HG02759 (cell line): ENCODE measurements around the gene ARFGAP1.
"Not testable (repeated sequence)": the region's sequence is repeated elsewhere in the genome, so short reads cannot be mapped to it uniquely, and the experiment has no call there.

Experiments used
- ATAC-seq: cut with Tn5 transposase; IDR thresholded peaks from one replicate; pipeline ENCODE4 v1.9.1; 2021; ENCODE audit warnings: mild to moderate bottlenecking, moderate library complexity; ENCODE audit not compliant: unreplicated experiment

Gene ARFGAP1

DNA sequence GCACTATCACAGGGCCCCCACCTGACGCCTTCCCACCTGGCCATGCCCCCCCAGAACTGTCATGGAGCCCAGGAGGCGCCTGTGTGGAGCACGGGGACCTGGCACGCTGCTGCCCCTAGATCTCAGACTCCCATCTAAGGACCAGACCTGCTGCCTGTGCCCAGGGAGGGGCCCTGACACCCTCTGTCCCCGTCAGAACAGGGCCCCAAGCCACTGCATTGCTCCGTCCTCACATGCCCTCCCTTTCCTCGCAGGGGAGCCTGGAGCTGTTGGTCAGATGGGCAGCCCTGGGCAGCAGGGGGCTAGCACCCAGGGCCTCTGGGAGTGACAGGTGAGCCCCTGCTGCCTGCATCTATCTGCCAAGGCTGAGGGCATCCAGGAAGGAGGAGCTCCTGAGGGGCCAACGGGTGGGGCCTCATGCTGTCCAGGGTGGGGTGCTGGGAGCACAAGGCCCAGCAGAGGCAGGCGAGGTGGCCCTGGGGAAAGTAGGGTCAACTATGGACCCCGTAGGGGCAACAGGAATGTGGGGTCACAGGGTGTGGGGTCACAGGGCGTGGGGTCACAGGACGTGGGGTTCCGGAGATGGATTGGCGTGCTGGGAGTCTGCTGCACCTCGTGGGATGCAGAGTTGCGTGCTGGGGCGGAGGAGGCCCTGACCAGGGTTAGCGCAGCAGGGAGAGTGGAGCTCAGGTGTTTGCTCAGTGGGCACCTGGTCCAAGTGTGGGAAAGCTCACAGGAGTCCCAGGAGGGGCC, 56.9 kb downstream of the ARFGAP1 start:
- ATAC-seq = no peak

DNA sequence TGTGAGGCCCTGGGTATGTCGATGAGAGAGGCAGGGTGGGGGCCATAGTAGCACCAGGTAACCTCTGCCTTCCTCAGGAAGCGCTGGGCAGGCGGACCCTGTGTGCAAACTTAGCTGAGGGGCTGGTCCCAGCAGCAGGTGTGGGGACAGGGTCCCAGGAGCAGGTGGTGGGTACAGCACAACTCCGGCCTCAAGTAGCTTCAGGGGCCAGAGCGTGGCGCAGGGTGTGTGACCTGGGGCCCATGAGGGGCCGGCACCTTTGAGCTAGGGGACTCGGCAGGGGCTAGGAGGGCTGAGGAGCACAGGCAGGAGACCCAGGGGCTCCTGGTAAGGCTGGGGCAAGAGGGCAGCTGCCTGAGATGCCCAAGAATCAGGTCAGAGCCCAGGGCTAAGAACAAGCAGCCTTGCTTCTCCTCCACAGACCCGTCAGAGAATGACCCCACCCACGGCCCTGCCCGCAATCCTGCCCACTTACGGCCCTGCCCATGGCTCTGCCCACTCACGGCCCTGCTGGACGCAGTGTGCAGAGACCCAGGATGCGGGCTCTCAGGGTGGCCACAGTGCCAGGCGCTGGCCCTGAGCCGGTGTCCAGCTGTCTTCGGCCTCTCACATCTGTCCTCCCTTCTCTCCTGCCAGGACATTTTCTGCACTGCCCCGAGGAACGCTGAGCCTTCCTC, 57.6 kb downstream of the ARFGAP1 start:
- ATAC-seq = no peak

GRCh38 chr20:63330940-63331339, 58.3 kb downstream of the ARFGAP1 start:
- no peak for ATAC-seq

DNA sequence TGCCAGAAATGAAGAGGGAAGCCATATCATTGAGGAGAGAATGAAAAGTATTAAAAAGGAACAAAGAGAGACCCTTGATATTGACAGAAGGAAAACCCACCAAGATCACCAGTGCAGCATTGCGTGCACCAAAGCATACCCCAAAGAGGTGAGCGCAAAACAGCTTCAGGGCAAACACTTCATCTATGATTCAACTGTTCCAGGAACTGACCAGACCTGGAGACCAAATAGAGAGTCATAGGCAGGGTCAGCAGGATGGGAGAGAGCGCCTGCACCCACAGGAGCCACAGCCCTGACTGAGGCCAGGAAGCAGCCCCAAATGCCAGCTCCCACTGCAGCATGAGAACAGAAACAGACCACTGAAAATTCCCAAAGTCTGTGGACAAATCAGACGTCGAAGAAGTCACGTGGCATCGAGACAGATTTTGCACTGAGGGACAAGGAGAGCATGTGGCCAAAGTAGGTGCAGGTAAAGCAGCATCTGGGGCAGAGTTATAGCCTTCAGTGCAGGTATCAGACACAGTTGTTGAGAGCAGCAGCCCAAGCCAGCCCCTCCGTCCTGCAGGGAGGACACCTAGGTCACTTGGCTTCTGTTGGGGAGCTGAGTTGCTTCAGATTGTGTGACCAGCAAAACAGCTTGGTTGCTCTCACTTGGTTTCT, 59.3 kb downstream of the ARFGAP1 start:
- no peak for ATAC-seq

DNA sequence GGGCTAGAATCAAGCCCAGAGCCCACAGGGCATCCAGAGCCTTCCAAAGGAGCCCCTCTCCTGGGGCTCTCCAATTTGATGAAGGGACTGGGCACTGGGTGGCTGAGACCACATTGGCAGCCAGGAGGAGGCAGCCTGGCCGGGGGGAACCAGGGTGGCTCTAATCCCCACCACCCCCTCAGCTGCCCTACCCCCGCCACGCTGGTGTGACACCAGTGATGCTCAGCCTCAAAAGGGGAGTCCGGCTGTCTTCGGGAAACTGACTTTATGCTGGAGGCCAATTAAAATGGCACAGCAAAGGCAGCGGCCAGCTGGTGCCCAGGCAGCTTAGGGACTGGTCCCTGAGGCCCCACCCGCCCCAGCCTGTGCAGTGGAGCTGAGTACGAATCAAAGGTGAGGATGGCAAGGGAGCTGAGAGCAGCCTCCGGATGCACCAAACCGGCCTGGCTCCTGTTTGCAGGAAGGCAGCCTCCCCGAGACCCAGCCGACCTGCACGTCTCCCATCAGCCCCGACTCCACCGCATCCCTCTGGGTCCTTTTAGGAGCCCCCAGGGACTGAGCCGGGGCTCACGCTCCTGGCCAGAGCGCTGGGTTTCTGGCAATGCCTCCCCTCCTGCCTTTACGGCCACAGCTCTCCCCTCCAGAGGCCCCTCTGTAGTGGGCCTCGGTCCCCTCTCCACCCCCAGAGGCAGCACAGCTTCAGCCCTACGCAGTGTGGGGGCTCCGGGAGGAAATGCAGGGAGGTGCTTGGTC, 60.1 kb downstream of the ARFGAP1 start:
- ATAC-seq = no peak

GRCh38 chr20:63333241-63333836, 60.7 kb downstream of the ARFGAP1 start:
- no peak for ATAC-seq

DNA sequence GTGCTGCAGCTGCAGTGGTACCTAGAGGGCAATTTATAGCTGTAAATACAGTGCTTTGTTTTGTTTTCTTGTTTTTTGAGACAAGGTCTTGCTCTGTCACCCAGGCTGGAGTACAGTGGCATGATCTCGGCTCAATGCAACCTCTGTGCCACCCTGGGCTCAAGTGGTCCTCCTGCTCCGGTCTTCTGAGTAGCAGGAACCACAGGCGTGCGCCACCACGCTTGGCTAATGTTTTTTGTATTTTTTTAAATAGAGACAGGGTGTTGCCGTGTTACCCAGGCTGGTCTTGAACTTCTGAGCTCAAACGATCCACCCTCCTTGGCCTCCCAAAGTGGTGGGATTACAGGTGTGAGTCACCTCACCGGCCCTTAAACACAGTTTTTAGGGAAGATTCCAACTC, 61.7 kb downstream of the ARFGAP1 start:
- no peak for ATAC-seq

DNA sequence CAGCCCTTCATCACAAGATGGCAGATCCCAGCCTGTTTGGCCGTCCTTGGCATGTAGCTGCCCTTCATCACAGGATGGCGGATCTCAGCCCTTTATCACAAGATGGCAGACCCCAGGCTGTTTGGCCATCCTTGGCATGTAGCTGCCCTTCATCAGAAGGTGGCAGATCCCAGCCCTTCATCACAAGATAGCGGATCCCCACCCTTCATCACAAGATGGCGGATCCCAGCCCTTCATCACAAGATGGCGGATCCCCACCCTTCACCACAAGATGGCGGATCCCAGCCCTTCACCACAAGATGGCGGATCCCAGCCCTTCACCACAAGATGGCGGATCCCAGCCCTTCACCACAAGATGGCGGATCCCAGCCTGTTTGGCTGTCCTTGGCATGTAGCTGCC, 62.4 kb downstream of the ARFGAP1 start:
- not testable (repeated sequence) for ATAC-seq

GRCh38 chr20:63335711-63336110, 63.1 kb downstream of the ARFGAP1 start:
- no peak for ATAC-seq

GRCh38 chr20:63336232-63336752, 63.7 kb downstream of the ARFGAP1 start:
- no peak for ATAC-seq

- ATAC-seq = no peak
These were observed 65.3 kb downstream of the ARFGAP1 start for GRCh38 chr20:63337786-63338420.
